Measurements from ENCODE around the gene CPNE5. TPM values are rescaled to one million over a fixed set of nuclear protein-coding genes. Genes with fewer than 3 reads are reported as not detected.

Gene CPNE5
- total and polyA plus RNA-seq, 3 donors from 2014 or later = 44.2 to 137 (median 97.8) TPM

- no peak for TF ChIP-seq CTCF (IDR thresholded peaks at IDR 0.05)
- TF ChIP-seq POLR2A (IDR thresholded peaks at IDR 0.05) = no peak
- Histone ChIP-seq H3K27me3 (no peaks in the 10 kb centered on the region), H3K4me1 (peaks cover 27% of the 10 kb centered on the region), H3K9me3 (no peaks in the 10 kb centered on the region), H3K4me3 (no peak overlapping the region), H3K27ac (peak overlapping the region; percentile 33 to 40), H3K36me3 (ENCODE audit: low read depth, missing control alignments) (no peaks in the 10 kb centered on the region)
- intact Hi-C loops (cut with DNase I; ENCODE audit: low total_unique reads) = no loop called here
- DNase-seq = no peak
- WGBS, 2 donors = 51% methylated on average over 19 of the region's 19 CpGs
These were observed 11.8 kb downstream of the CPNE5 start for GRCh38 chr6:36827261-36828079.

- 92% methylated on average over 19 of the region's 19 CpGs for WGBS, 2 donors
- H3K4me3 ChIP-seq = no peak overlapping the region
- H3K4me1 ChIP-seq = peaks cover 27% of the 10 kb centered on the region
- no peaks in the 10 kb centered on the region for H3K36me3 ChIP-seq (ENCODE audit: low read depth, missing control alignments)
- TF ChIP-seq POLR2A (IDR thresholded peaks at IDR 0.05) (no peak), CTCF (IDR thresholded peaks at IDR 0.05) (no peak)
- no peaks in the 10 kb centered on the region for H3K27me3 ChIP-seq
- intact Hi-C loops (cut with DNase I; ENCODE audit: low total_unique reads) = no loop called here
- H3K27ac ChIP-seq = no peak overlapping the region
- DNase-seq = no peak
- no peaks in the 10 kb centered on the region for H3K9me3 ChIP-seq
These were observed 12.6 kb downstream of the CPNE5 start for GRCh38 chr6:36826520-36827227.

- H3K9me3 ChIP-seq = no peaks in the 10 kb centered on the region
- TF ChIP-seq POLR2A (IDR thresholded peaks at IDR 0.05) (no peak), CTCF (IDR thresholded peaks at IDR 0.05) (no peak)
- H3K27me3 ChIP-seq = no peaks in the 10 kb centered on the region
- 75 to 80% methylated on average over 8 of the region's 8 CpGs for WGBS, 2 donors
- H3K36me3 ChIP-seq (ENCODE audit: low read depth, missing control alignments) = no peaks in the 10 kb centered on the region
- intact Hi-C loops (cut with DNase I; ENCODE audit: low total_unique reads) = no loop called here
- no peak for DNase-seq
- peaks cover 27% of the 10 kb centered on the region for H3K4me1 ChIP-seq
- no peak overlapping the region for H3K4me3 ChIP-seq
- H3K27ac ChIP-seq = no peak overlapping the region
These were observed 13.2 kb downstream of the CPNE5 start for GRCh38 chr6:36825994-36826393.

- Histone ChIP-seq H3K36me3 (ENCODE audit: low read depth, missing control alignments) (no peaks in the 10 kb centered on the region), H3K9me3 (no peaks in the 10 kb centered on the region), H3K4me1 (peaks cover 22% of the 10 kb centered on the region), H3K4me3 (no peak overlapping the region), H3K27me3 (no peaks in the 10 kb centered on the region), H3K27ac (no peak overlapping the region)
- DNase-seq = no peak
- WGBS, 2 donors = 88 to 90% methylated on average over 6 of the region's 6 CpGs
- no peak for TF ChIP-seq POLR2A (IDR thresholded peaks at IDR 0.05)
- no peak for TF ChIP-seq CTCF (IDR thresholded peaks at IDR 0.05)
- intact Hi-C loops (cut with DNase I; ENCODE audit: low total_unique reads) = no loop called here
These were observed 13.8 kb downstream of the CPNE5 start for GRCh38 chr6:36825452-36825851.
